Measurements from ENCODE around the gene YAE1. TPM values are rescaled to one million over a fixed set of nuclear protein-coding genes. Genes with fewer than 3 reads are reported as not detected.

The YAE1 gene
- total RNA-seq, 4 donors from 2014 or later = 1.4 to 22.9 (median 13.3) TPM

GRCh38 chr7:39605087-39605486 lies 38.9 kb downstream of the YAE1 start:
- Histone ChIP-seq H3K36me3 (no peaks in the 10 kb centered on the region), H3K9me3 (no peaks in the 10 kb centered on the region), H3K27me3 (peaks cover 6% of the 10 kb centered on the region), H3K4me1 (peaks cover 0 to 9% (median 1%) of the 10 kb centered on the region in 4 donors), H3K4me3 (no peak overlapping the region), H3K27ac (no peak overlapping the region)
- WGBS, 2 donors (ENCODE audit: low coverage in 1 of 2) = 84% methylated on average over 1 of the region's 1 CpG; no CpG with 5 or more reads in 1 of the 2 donors
- no peak for TF ChIP-seq POLR2A (IDR thresholded peaks at IDR 0.05)
- TF ChIP-seq POLR2AphosphoS5 (IDR thresholded peaks at IDR 0.05) = no peak
- TF ChIP-seq CTCF (IDR thresholded peaks at IDR 0.05) = no peak
- intact Hi-C loops (cut with DNase I; ENCODE audit: low total_unique reads) (no loop called here), in situ Hi-C loops (cut with MboI; ENCODE audit: low pct_ligation_motif_present in 1 of 4, low pct_unique_long_range_greater_than_20kb in 1 of 4, low sequenced_read_pairs in 3 of 4) (no loop called here)
- no peak for DNase-seq

GRCh38 chr7:39606352-39606751 lies 40.1 kb downstream of the YAE1 start:
- intact Hi-C loops (cut with DNase I; ENCODE audit: low total_unique reads) (no loop called here), in situ Hi-C loops (cut with MboI; ENCODE audit: low pct_ligation_motif_present in 1 of 4, low pct_unique_long_range_greater_than_20kb in 1 of 4, low sequenced_read_pairs in 3 of 4) (no loop called here)
- Histone ChIP-seq H3K9me3 (no peaks in the 10 kb centered on the region), H3K36me3 (no peaks in the 10 kb centered on the region), H3K4me3 (no peak overlapping the region), H3K27me3 (peaks cover 6% of the 10 kb centered on the region), H3K4me1 (peaks cover 0 to 9% (median 1%) of the 10 kb centered on the region in 4 donors), H3K27ac (no peak overlapping the region)
- DNase-seq = no peak
- TF ChIP-seq POLR2AphosphoS5 (IDR thresholded peaks at IDR 0.05) = no peak
- no peak for TF ChIP-seq POLR2A (IDR thresholded peaks at IDR 0.05)
- no peak for TF ChIP-seq CTCF (IDR thresholded peaks at IDR 0.05)
- no peak for TF ChIP-seq EP300 (IDR thresholded peaks at IDR 0.05; ENCODE audit: low read depth)
- WGBS, 2 donors (ENCODE audit: low coverage in 1 of 2) = 70 to 74% methylated on average over 2 of the region's 2 CpGs

GRCh38 chr7:39606941-39607340 lies 40.7 kb downstream of the YAE1 start:
- no peaks in the 10 kb centered on the region for H3K36me3 ChIP-seq
- TF ChIP-seq POLR2A (IDR thresholded peaks at IDR 0.05) (no peak), POLR2AphosphoS5 (IDR thresholded peaks at IDR 0.05) (no peak), EP300 (IDR thresholded peaks at IDR 0.05; ENCODE audit: low read depth) (no peak)
- no peak overlapping the region for H3K27ac ChIP-seq
- H3K9me3 ChIP-seq = no peaks in the 10 kb centered on the region
- H3K27me3 ChIP-seq = peaks cover 6% of the 10 kb centered on the region
- 94 to 96% methylated on average over 2 of the region's 2 CpGs for WGBS, 2 donors (ENCODE audit: low coverage in 1 of 2)
- H3K4me1 ChIP-seq = peaks cover 0 to 9% (median 1%) of the 10 kb centered on the region in 4 donors
- intact Hi-C loops (cut with DNase I; ENCODE audit: low total_unique reads) (no loop called here), in situ Hi-C loops (cut with MboI; ENCODE audit: low pct_ligation_motif_present in 1 of 4, low pct_unique_long_range_greater_than_20kb in 1 of 4, low sequenced_read_pairs in 3 of 4) (no loop called here)
- no peak overlapping the region for H3K4me3 ChIP-seq
- no peak for DNase-seq

- intact Hi-C loops (cut with DNase I; ENCODE audit: low total_unique reads) (no loop called here), in situ Hi-C loops (cut with MboI; ENCODE audit: low pct_ligation_motif_present in 1 of 4, low pct_unique_long_range_greater_than_20kb in 1 of 4, low sequenced_read_pairs in 3 of 4) (no loop called here)
- no peak overlapping the region for H3K4me3 ChIP-seq
- DNase-seq = no peak
- peaks cover 6% of the 10 kb centered on the region for H3K27me3 ChIP-seq
- no peak overlapping the region for H3K27ac ChIP-seq
- no peak for TF ChIP-seq POLR2AphosphoS5 (IDR thresholded peaks at IDR 0.05)
- no peak for TF ChIP-seq POLR2A (IDR thresholded peaks at IDR 0.05)
- TF ChIP-seq EP300 (IDR thresholded peaks at IDR 0.05; ENCODE audit: low read depth) = no peak
- no peak for TF ChIP-seq CTCF (IDR thresholded peaks at IDR 0.05)
- no peaks in the 10 kb centered on the region for H3K36me3 ChIP-seq
- 88 to 100% methylated on average over 2 of the region's 2 CpGs for WGBS, 2 donors (ENCODE audit: low coverage in 1 of 2)
- H3K4me1 ChIP-seq = peaks cover 0 to 9% (median 1%) of the 10 kb centered on the region in 4 donors
- H3K9me3 ChIP-seq = no peaks in the 10 kb centered on the region
Observed at GRCh38 chr7:39607865-39608264, 41.7 kb downstream of the YAE1 start.

GRCh38 chr7:39608278-39608677 lies 42.1 kb downstream of the YAE1 start:
- Histone ChIP-seq H3K4me3 (no peak overlapping the region), H3K27ac (no peak overlapping the region), H3K4me1 (peaks cover 0 to 9% (median 1%) of the 10 kb centered on the region in 4 donors), H3K27me3 (peaks cover 9% of the 10 kb centered on the region), H3K36me3 (no peaks in the 10 kb centered on the region), H3K9me3 (no peaks in the 10 kb centered on the region)
- in situ Hi-C loops (cut with MboI; ENCODE audit: low pct_ligation_motif_present in 1 of 4, low pct_unique_long_range_greater_than_20kb in 1 of 4, low sequenced_read_pairs in 3 of 4) (no loop called here), intact Hi-C loops (cut with DNase I; ENCODE audit: low total_unique reads) (no loop called here)
- no peak for DNase-seq
- TF ChIP-seq EP300 (IDR thresholded peaks at IDR 0.05; ENCODE audit: low read depth) (no peak), CTCF (IDR thresholded peaks at IDR 0.05) (no peak), POLR2A (IDR thresholded peaks at IDR 0.05) (no peak), POLR2AphosphoS5 (IDR thresholded peaks at IDR 0.05) (no peak)
- 56 to 80% methylated on average over 3 of the region's 3 CpGs for WGBS, 2 donors (ENCODE audit: low coverage in 1 of 2)

Measured in transverse colon (tissue), 4 donors.